ENCODE measurements around the gene HINT2.

Gene HINT2

GRCh38 chr9:35847792-35848572 is 33.1 kb upstream of the HINT2 start:
- ChIA-PET POLR2A (no interaction called here), CTCF (no interaction called here)
- no peak for TF ChIP-seq LEF1 (IDR thresholded peaks at IDR 0.05; ENCODE audit: borderline replicate concordance)
- TF ChIP-seq CTBP1 (IDR thresholded peaks at IDR 0.05; ENCODE audit: borderline replicate concordance), result no peak
- no peak for TF ChIP-seq L3MBTL2 (conservative IDR thresholded peaks at IDR 0.05)
- no peak for TF ChIP-seq ELF4 (IDR thresholded peaks at IDR 0.05)
- no peak for TF ChIP-seq SP1 (IDR thresholded peaks at IDR 0.05)
- DNase-seq (ENCODE audit: extremely low spot score), result no peak

GRCh38 chr9:35845824-35846771 is 31.3 kb upstream of the HINT2 start:
- no peak for DNase-seq (ENCODE audit: extremely low spot score)
- POLR2A ChIA-PET, result interaction anchor here (1.0 kb wide), 1 partner anchor 32 kb away, joined by 3 read pairs; no protein-coding TSS in a partner anchor
- CTCF ChIA-PET, result interaction anchor here (0.7 kb wide), 1 partner anchor 11 kb away, joined by 4 read pairs; no protein-coding TSS in a partner anchor
- no peak for TF ChIP-seq LEF1 (IDR thresholded peaks at IDR 0.05; ENCODE audit: borderline replicate concordance)

- TF ChIP-seq PKNOX1 (IDR thresholded peaks at IDR 0.05) (no peak), FOXK2 (IDR thresholded peaks at IDR 0.05) (no peak), CTBP1 (IDR thresholded peaks at IDR 0.05; ENCODE audit: borderline replicate concordance) (no peak), ZNF384 (IDR thresholded peaks at IDR 0.05) (no peak), TARDBP (IDR thresholded peaks at IDR 0.05) (no peak), SP1 (IDR thresholded peaks at IDR 0.05) (no peak), FOXM1 (IDR thresholded peaks at IDR 0.05; ENCODE audit: borderline replicate concordance) (no peak), NFRKB (IDR thresholded peaks at IDR 0.05) (no peak), L3MBTL2 (conservative IDR thresholded peaks at IDR 0.05) (no peak), FOXA1 (IDR thresholded peaks at IDR 0.05) (no peak), BHLHE40 (IDR thresholded peaks at IDR 0.05; ENCODE audit: borderline replicate concordance) (no peak), ARNT (IDR thresholded peaks at IDR 0.05) (no peak), HDGF (IDR thresholded peaks at IDR 0.05; ENCODE audit: borderline replicate concordance) (no peak), SUZ12 (IDR thresholded peaks at IDR 0.05) (no peak), ELF4 (IDR thresholded peaks at IDR 0.05) (no peak), LEF1 (IDR thresholded peaks at IDR 0.05; ENCODE audit: borderline replicate concordance) (no peak)
- ChIA-PET POLR2A (no interaction called here), CTCF (no interaction called here)
- no peak for DNase-seq (ENCODE audit: extremely low spot score)
Measured at GRCh38 chr9:35844628-35845270, 29.9 kb upstream of the HINT2 start.

GRCh38 chr9:35842795-35843194 is 28.0 kb upstream of the HINT2 start:
- TF ChIP-seq ZNF384 (IDR thresholded peaks at IDR 0.05) (no peak), FOXK2 (IDR thresholded peaks at IDR 0.05) (no peak), TARDBP (IDR thresholded peaks at IDR 0.05) (no peak), SP1 (IDR thresholded peaks at IDR 0.05) (no peak), SUZ12 (IDR thresholded peaks at IDR 0.05) (no peak), PKNOX1 (IDR thresholded peaks at IDR 0.05) (no peak), FOXA1 (IDR thresholded peaks at IDR 0.05) (no peak), HDGF (IDR thresholded peaks at IDR 0.05; ENCODE audit: borderline replicate concordance) (no peak), LEF1 (IDR thresholded peaks at IDR 0.05; ENCODE audit: borderline replicate concordance) (no peak), BHLHE40 (IDR thresholded peaks at IDR 0.05; ENCODE audit: borderline replicate concordance) (no peak), CTBP1 (IDR thresholded peaks at IDR 0.05; ENCODE audit: borderline replicate concordance) (no peak), ELF4 (IDR thresholded peaks at IDR 0.05) (no peak), ARNT (IDR thresholded peaks at IDR 0.05) (no peak), L3MBTL2 (conservative IDR thresholded peaks at IDR 0.05) (no peak)
- POLR2A ChIA-PET, result no interaction called here
- CTCF ChIA-PET, result no interaction called here
- no peak for DNase-seq (ENCODE audit: extremely low spot score)

GRCh38 chr9:35842020-35842745 is 27.3 kb upstream of the HINT2 start:
- ChIA-PET POLR2A (no interaction called here), CTCF (no interaction called here)
- TF ChIP-seq ZNF384 (IDR thresholded peaks at IDR 0.05) (no peak), NFRKB (IDR thresholded peaks at IDR 0.05) (no peak), TARDBP (IDR thresholded peaks at IDR 0.05) (no peak), BHLHE40 (IDR thresholded peaks at IDR 0.05; ENCODE audit: borderline replicate concordance) (no peak), FOXM1 (IDR thresholded peaks at IDR 0.05; ENCODE audit: borderline replicate concordance) (no peak), CTBP1 (IDR thresholded peaks at IDR 0.05; ENCODE audit: borderline replicate concordance) (no peak), PKNOX1 (IDR thresholded peaks at IDR 0.05) (no peak), FOXK2 (IDR thresholded peaks at IDR 0.05) (no peak), ELF4 (IDR thresholded peaks at IDR 0.05) (no peak), L3MBTL2 (conservative IDR thresholded peaks at IDR 0.05) (no peak)
- no peak for DNase-seq (ENCODE audit: extremely low spot score)
